HEK293 (cell line): ENCODE measurements around the gene ZP3.
"Not testable (repeated sequence)": the region's sequence is repeated elsewhere in the genome, so short reads cannot be mapped to it uniquely, and the experiment has no call there.

Experiments used
- CTCF ChIA-PET: fragments of 350-600 bp; formaldehyde crosslinking; extraction: SDS; loops from one replicate; lab custom pipeline; 2021; ENCODE audit warnings: antibody characterized with exemption; lab: Yijun Ruan, JAX
- POLR2A ChIA-PET: fragments of 300-600 bp; formaldehyde crosslinking; extraction: SDS; loops from one replicate; lab custom pipeline; 2020; ENCODE audit warnings: antibody characterized with exemption, inconsistent platforms; lab: Yijun Ruan, JAX
- H3K27ac ChIP-seq: fragments of 200-500 bp; sonication (Bioruptor generic); 2 replicates; pipeline ENCODE4 v1.5.1; 2014; ENCODE audit warnings: low read depth, low read length, control low read depth, inconsistent platforms; ENCODE audit errors: extremely low read depth
- H3K36me3 ChIP-seq, 2 experiments: fragments of 200-500 bp in 1 of 2; sonication (Bioruptor generic) in 1 of 2; 1 replicate in 1 of 2; 2 replicates in 1 of 2; pipeline ENCODE4 v1.5.1; 2014 to 2017; ENCODE audit warnings: inconsistent platforms in 2 of 2, low read length in 2 of 2; ENCODE audit not compliant: control insufficient read depth in 2 of 2, insufficient read depth in 1 of 2
- H3K4me1 ChIP-seq: fragments of 200-500 bp; sonication (Bioruptor generic); 2 replicates; pipeline ENCODE4 v1.5.1; 2014; ENCODE audit warnings: mild to moderate bottlenecking, low read length, inconsistent platforms; ENCODE audit not compliant: control insufficient read depth, insufficient read depth
- H3K4me3 ChIP-seq: 2 replicates; pipeline ENCODE4 v1.5.1; 2011; ENCODE audit warnings: low read depth, mild to moderate bottlenecking, control low read depth, low read length, moderate library complexity
- H3K9me3 ChIP-seq: fragments of 200-500 bp; sonication (Bioruptor generic); 2 replicates; pipeline ENCODE4 v1.5.1; 2014; ENCODE audit warnings: low read depth, low read length, inconsistent platforms; ENCODE audit not compliant: control insufficient read depth, insufficient read depth
- EGR2 ChIP-seq: fragments of 450-650 bp; formaldehyde crosslinking; IDR thresholded peaks from 2 replicates; pipeline ENCODE4 v1.5.1; 2016; ENCODE audit warnings: low read depth, missing biosample characterization, missing genetic modification characterization
- MYNN ChIP-seq: fragments of 450-650 bp; formaldehyde crosslinking; IDR thresholded peaks from 2 replicates; pipeline ENCODE4 v1.5.1; 2016; ENCODE audit warnings: missing biosample characterization, missing genetic modification characterization, borderline replicate concordance
- TRIM28 ChIP-seq: IDR thresholded peaks from 2 replicates; pipeline ENCODE4 v1.6.1; 2011; ENCODE audit warnings: low read length, control low read depth, borderline replicate concordance
- YY2 ChIP-seq: fragments of 450-650 bp; formaldehyde crosslinking; IDR thresholded peaks from 2 replicates; pipeline ENCODE4 v1.5.1; 2016; ENCODE audit warnings: missing biosample characterization, missing genetic modification characterization
- ZNF366 ChIP-seq: fragments of 450-650 bp; formaldehyde crosslinking; conservative IDR thresholded peaks from 2 replicates; pipeline ENCODE4 v1.5.1; 2016; ENCODE audit warnings: missing biosample characterization, missing genetic modification characterization
- ZNF433 ChIP-seq: fragments of 450-650 bp; formaldehyde crosslinking; IDR thresholded peaks from 2 replicates; pipeline ENCODE4 v1.5.1; 2016; ENCODE audit warnings: missing biosample characterization, missing genetic modification characterization, low read depth
- ZNF473 ChIP-seq: fragments of 450-650 bp; formaldehyde crosslinking; IDR thresholded peaks from 2 replicates; pipeline ENCODE4 v1.5.1; 2017; ENCODE audit warnings: missing biosample characterization, missing genetic modification characterization
- ZNF558 ChIP-seq: fragments of 450-650 bp; formaldehyde crosslinking; IDR thresholded peaks from 2 replicates; pipeline ENCODE4 v1.5.1; 2016; ENCODE audit warnings: missing biosample characterization, missing genetic modification characterization
- ZNF654 ChIP-seq: fragments of 450-650 bp; formaldehyde crosslinking; IDR thresholded peaks from 2 replicates; pipeline ENCODE4 v1.5.1; 2016; ENCODE audit warnings: low read depth, missing biosample characterization, missing genetic modification characterization
- ZSCAN30 ChIP-seq: fragments of 450-650 bp; IDR thresholded peaks from 2 replicates; pipeline ENCODE4 v1.5.1; 2018; ENCODE audit warnings: missing biosample characterization, mild to moderate bottlenecking, missing genetic modification characterization, moderate library complexity
- TF ChIP-seq, protein P1 (sequence below): fragments of 450-650 bp; formaldehyde crosslinking; IDR thresholded peaks from 2 replicates; pipeline ENCODE4 v1.5.1; 2016; ENCODE audit warnings: missing biosample characterization, missing genetic modification characterization

ZP3 gene

DNA sequence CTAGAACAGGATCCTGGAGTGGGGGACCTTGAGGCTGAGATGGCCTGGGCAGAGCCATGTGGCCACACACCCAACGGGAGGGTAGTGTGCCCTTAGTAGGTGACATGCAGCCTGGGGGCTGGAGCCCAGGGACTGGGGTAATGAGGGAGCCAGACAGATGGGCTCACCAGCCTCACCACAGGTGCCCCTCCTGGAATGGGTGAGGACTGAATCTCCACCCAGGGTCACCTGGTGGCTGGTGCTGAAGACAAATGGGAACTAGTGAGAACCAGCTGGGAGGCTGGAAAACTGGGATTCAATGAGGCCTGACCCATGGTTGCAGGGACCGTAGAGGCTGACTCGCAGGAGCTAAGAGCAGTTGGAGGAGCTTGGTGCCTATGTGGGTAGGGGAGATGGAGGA lies 6.1 kb downstream of the ZP3 start:
- no peak overlapping the region for H3K27ac ChIP-seq
- ChIA-PET CTCF (no interaction called here), POLR2A (no interaction called here)
- no peak for TF ChIP-seq ZNF558 (tag by site-specific recombination)
- TF ChIP-seq TRIM28, result no peak
- TF ChIP-seq EGR2 (tag by site-specific recombination), result no peak
- TF ChIP-seq YY2 (tag by site-specific recombination), result no peak
- no peak for TF ChIP-seq MYNN (tag by site-specific recombination)
- TF ChIP-seq ZNF366, result no peak
- no peak for TF ChIP-seq ZNF473
- no peak for TF ChIP-seq ZNF433 (tag by site-specific recombination)
- H3K36me3 ChIP-seq, result no peaks in the 10 kb centered on the region; a peak in 1 of 3 replicates
- no peaks in the 10 kb centered on the region for H3K9me3 ChIP-seq
- H3K4me1 ChIP-seq, result no peaks in the 10 kb centered on the region
- no peak overlapping the region for H3K4me3 ChIP-seq

DNA sequence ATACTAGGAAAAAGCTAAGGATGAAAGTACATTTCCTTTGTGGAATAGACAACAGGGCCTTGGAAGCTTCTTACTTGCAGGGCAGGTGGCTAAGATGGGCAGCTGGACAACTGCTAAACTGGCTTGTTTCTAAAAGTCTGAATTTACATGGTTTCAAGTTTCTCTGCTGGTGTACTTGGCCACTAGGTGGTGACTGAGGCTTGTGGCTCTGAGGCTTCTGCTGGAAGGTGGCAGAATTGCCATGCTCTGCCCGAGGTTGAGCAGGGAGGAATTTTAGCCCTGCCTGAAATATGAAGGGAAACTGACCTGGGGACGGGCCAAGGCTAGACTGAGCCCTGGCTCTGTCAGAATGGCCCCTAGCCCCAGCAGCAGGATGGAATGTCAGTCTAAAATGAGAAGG lies 13.1 kb downstream of the ZP3 start:
- H3K4me1 ChIP-seq, H3K27ac ChIP-seq, H3K36me3 ChIP-seq, H3K4me3 ChIP-seq, CTCF ChIA-PET, H3K9me3 ChIP-seq, POLR2A ChIA-PET: not testable (repeated sequence)
- TF ChIP-seq ZNF654 (tag by site-specific recombination), result peak; percentile 64
- 0 out of 2 replicates have a peak, but pooled peaks have one; percentile 20 for TF ChIP-seq ZSCAN30 (tag by site-specific recombination)
- TF ChIP-seq, protein P1, sequence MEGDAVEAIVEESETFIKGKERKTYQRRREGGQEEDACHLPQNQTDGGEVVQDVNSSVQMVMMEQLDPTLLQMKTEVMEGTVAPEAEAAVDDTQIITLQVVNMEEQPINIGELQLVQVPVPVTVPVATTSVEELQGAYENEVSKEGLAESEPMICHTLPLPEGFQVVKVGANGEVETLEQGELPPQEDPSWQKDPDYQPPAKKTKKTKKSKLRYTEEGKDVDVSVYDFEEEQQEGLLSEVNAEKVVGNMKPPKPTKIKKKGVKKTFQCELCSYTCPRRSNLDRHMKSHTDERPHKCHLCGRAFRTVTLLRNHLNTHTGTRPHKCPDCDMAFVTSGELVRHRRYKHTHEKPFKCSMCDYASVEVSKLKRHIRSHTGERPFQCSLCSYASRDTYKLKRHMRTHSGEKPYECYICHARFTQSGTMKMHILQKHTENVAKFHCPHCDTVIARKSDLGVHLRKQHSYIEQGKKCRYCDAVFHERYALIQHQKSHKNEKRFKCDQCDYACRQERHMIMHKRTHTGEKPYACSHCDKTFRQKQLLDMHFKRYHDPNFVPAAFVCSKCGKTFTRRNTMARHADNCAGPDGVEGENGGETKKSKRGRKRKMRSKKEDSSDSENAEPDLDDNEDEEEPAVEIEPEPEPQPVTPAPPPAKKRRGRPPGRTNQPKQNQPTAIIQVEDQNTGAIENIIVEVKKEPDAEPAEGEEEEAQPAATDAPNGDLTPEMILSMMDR, result peak; percentile 43; the same call in 1 of the 2 replicates

DNA sequence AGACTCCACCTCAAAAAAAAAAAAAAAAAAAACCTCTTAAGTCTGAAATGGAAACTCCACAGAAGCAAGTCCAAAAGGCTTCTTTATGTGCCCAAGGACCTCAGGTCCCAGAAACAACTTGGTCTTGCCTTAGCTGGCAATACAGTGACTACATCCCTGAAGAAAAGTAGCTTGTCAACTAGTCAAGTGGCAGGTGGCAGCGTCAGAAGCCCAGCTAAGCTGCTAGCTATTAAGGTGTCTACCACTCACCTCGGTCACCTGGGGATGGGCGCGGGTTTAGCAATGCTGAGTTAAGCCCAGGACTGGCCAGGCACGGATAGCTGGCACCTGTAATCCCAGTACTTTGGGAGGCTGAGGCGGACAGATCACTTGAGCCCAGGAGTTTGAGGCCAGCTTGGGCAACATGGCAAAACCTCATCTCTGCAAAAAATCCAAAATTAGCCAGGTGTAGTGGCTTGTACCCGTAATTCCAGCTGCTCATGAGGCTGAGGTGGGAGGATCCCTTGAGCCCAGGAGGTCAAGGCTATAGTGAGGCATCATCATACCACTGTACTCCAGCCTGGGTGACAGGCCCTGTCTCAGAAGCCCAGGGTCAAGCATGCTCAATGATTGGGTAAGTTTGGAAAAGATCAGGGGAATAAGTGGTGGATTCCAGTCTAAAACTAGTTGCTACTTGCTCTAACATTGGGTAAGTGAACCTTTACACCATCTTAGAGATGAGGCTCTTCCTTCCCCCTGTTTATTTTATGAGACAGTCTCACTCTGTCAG lies 14.6 kb downstream of the ZP3 start:
- POLR2A ChIA-PET, CTCF ChIA-PET: not testable (repeated sequence)

DNA sequence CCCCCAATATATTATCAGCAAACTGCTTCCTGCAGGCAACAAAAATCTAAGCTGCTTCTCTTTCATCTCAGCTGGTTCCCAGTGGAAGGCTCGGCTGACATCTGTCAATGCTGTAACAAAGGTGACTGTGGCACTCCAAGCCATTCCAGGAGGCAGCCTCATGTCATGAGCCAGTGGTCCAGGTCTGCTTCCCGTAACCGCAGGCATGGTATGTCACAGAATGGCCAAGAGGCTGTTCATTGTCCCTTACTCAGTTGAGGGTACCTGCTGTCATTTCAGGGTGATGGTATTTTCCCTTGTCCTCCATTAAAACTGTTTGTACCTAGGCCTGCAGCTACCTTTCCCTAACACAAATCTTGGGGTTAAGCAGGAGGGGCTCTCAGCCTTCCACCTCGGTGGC lies 15.7 kb downstream of the ZP3 start:
- H3K27ac ChIP-seq, POLR2A ChIA-PET, H3K4me3 ChIP-seq, H3K36me3 ChIP-seq, CTCF ChIA-PET, H3K4me1 ChIP-seq, H3K9me3 ChIP-seq: not testable (repeated sequence)

More for the DNA sequence above, 14.6 kb downstream of the ZP3 start:
- H3K4me3 ChIP-seq, H3K9me3 ChIP-seq, H3K27ac ChIP-seq, H3K4me1 ChIP-seq, H3K36me3 ChIP-seq: not testable (repeated sequence)

DNA sequence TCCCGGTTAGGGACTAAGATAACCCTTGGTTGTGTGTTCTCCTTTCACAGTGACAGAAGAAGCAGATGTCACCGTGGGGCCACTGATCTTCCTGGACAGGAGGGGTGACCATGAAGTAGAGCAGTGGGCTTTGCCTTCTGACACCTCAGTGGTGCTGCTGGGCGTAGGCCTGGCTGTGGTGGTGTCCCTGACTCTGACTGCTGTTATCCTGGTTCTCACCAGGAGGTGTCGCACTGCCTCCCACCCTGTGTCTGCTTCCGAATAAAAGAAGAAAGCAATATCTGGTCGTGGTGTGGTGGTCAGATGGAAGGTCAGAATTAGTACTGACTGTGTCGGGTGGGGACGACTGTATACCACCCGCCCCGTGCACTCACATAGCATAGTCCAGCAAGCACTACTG lies 17.0 kb downstream of the ZP3 start:
- POLR2A ChIA-PET, H3K27ac ChIP-seq, H3K9me3 ChIP-seq, CTCF ChIA-PET, H3K36me3 ChIP-seq, H3K4me1 ChIP-seq, H3K4me3 ChIP-seq: not testable (repeated sequence)

DNA sequence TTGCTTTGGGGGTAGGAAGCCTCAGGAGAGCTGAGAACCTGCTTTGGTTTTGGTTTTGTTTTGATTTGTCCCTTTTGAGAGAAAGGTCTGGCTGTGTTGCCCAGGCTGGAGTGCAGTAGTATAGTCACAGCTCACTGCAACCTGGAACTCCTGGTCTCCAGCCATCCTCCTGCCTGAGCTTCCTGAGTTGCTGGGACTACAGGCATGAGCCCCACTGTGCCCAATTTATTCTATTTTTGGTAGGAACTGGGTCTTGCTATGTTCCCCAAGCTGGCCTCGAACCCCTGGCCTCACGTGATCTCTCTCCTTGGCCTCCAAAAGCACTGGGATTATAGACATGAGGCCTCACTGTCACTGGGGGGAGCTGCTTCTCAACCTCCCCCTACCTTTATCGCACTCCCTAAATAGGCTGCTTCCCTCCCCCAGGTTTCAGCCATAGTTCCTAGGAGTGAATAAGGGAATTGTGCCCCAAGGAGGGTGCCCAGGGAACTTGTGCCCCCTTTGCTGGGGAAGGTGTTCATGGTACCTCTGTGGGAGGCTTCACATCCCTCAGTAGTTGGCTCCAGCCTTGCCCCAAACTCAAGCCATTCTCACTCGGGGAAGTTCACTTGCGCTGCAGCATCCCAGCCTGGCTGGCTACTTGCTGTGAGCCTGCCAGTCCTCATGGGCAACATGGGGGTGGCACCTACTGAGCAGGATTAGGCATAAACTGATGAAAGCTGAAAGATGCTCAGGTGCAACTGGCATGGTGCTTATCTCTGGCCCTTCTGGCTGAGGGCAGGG lies 18.1 kb downstream of the ZP3 start:
- POLR2A ChIA-PET, H3K9me3 ChIP-seq, H3K4me1 ChIP-seq, H3K27ac ChIP-seq, H3K36me3 ChIP-seq, CTCF ChIA-PET, H3K4me3 ChIP-seq: not testable (repeated sequence)

DNA sequence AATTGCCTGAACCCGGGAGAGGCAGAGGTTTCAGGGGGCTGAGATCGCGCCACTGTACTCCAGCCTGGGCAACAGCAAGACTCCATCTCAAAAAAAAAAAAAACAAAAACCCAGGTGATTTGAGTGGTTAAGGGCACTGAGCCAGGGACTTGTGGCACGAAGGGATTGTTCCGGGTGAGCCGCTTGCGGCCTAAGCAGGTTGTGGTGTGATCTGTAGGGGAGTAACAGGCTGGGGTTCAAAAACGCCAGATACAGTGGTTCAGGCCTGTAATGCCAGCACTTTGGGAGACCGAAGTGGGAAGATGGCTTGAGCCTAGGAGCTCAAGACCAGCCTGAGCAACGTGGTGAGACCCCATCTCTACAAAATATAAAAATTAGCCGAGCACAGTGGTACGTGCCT lies 19.1 kb downstream of the ZP3 start:
- POLR2A ChIA-PET, CTCF ChIA-PET, H3K4me1 ChIP-seq, H3K36me3 ChIP-seq, H3K4me3 ChIP-seq, H3K9me3 ChIP-seq, H3K27ac ChIP-seq: not testable (repeated sequence)

DNA sequence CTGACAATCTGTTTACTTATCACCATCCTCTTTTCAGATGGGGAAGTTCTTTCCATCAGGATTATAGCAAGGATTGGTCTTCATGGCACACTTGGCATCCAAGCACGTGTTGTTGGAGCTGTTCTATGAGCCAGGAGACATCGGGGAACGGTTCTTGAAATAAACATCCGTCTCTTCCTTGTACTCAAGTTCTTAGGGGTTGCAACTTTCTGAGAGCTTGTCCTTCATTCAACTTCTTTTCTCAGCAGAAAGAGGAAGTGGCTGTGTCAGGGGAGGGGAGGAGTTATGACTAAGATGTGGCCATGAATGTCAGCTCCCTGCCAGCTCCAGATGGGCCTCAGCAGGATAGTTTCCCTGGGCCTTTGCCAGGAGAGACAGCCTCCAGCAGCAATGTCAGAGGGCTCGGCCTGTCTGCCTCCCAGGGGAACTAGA lies 20.8 kb downstream of the ZP3 start:
- CTCF ChIA-PET, POLR2A ChIA-PET, H3K4me3 ChIP-seq, H3K27ac ChIP-seq, H3K36me3 ChIP-seq, H3K4me1 ChIP-seq, H3K9me3 ChIP-seq: not testable (repeated sequence)
